GM23338 (cell line): ENCODE data around the gene IGSF21. TPM values are rescaled to one million over a fixed set of nuclear protein-coding genes. Genes with fewer than 3 reads are reported as not detected.

Experiments used
- ATAC-seq: fragments of 200-7000 bp; cut with Tn5 transposase; 3 replicates; pipeline ENCODE4 v1.9.1; 2020
- DNase-seq: peaks from one replicate; pipeline ENCODE4 v3.0.0-alpha.2; 2015; ENCODE audit warnings: low spot score
- H2AFZ ChIP-seq: fragments of 200-600 bp; sonication (generic); 2 replicates; pipeline ENCODE4 v1.8.0; 2016; ENCODE audit warnings: antibody characterized with exemption, mild to moderate bottlenecking, moderate library complexity
- H3F3A ChIP-seq: fragments of 200-600 bp; sonication (generic); replicated peaks from 2 replicates; pipeline ENCODE4 v1.8.0; 2017; ENCODE audit warnings: antibody characterized with exemption, mixed run types, low read depth
- H3K27ac ChIP-seq: fragments of 200-600 bp; sonication (generic); 2 replicates; pipeline ENCODE4 v1.6.1; 2016; ENCODE audit warnings: low read depth
- H3K27me3 ChIP-seq: fragments of 200-600 bp; sonication (generic); 2 replicates; pipeline ENCODE4 v1.8.0; 2016; ENCODE audit warnings: mild to moderate bottlenecking, mixed run types, moderate library complexity; ENCODE audit not compliant: insufficient read depth
- H3K36me3 ChIP-seq: fragments of 200-600 bp; sonication (generic); 2 replicates; pipeline ENCODE4 v1.8.0; 2016; ENCODE audit warnings: mild to moderate bottlenecking; ENCODE audit not compliant: insufficient read depth
- H3K4me1 ChIP-seq: fragments of 200-600 bp; sonication (generic); 2 replicates; pipeline ENCODE4 v1.8.0; 2016; ENCODE audit warnings: mild to moderate bottlenecking, moderate library complexity; ENCODE audit not compliant: insufficient read depth
- H3K4me2 ChIP-seq: fragments of 200-600 bp; sonication (generic); 2 replicates; pipeline ENCODE4 v1.7.1; 2017; ENCODE audit warnings: mixed run types
- H3K4me3 ChIP-seq: fragments of 200-600 bp; sonication (generic); 2 replicates; pipeline ENCODE4 v1.6.1; 2016; ENCODE audit warnings: mixed run types
- H3K79me2 ChIP-seq: fragments of 200-600 bp; sonication (generic); replicated peaks from 2 replicates; pipeline ENCODE4 v1.8.0; 2017; ENCODE audit warnings: mild to moderate bottlenecking; ENCODE audit not compliant: insufficient read depth
- H3K9me2 ChIP-seq: fragments of 200-600 bp; sonication (generic); 2 replicates; pipeline ENCODE4 v1.8.0; 2017; ENCODE audit not compliant: insufficient read depth
- H4K20me1 ChIP-seq: fragments of 200-600 bp; sonication (generic); replicated peaks from 2 replicates; pipeline ENCODE4 v1.8.0; 2017; ENCODE audit warnings: mild to moderate bottlenecking; ENCODE audit not compliant: insufficient read depth
- H3K27ac Mint-ChIP-seq: 2 replicates; pipeline ENCODE4 v1.8.0; 2020; ENCODE audit warnings: inconsistent platforms, mild to moderate bottlenecking, moderate library complexity, mixed read lengths
- H3K27me3 Mint-ChIP-seq: 3 replicates; pipeline ENCODE4 v1.8.0; 2022; ENCODE audit warnings: low read depth, mild to moderate bottlenecking, moderate library complexity, mixed read lengths, inconsistent platforms; ENCODE audit not compliant: insufficient read depth, poor library complexity
- H3K36me3 Mint-ChIP-seq: 3 replicates; pipeline ENCODE4 v1.8.0; 2021; ENCODE audit warnings: low read depth, mild to moderate bottlenecking, inconsistent platforms, moderate library complexity, mixed read lengths
- H3K4me1 Mint-ChIP-seq: 3 replicates; pipeline ENCODE4 v1.8.0; 2020; ENCODE audit warnings: mild to moderate bottlenecking, inconsistent platforms, mixed read lengths
- H3K4me3 Mint-ChIP-seq: 3 replicates; pipeline ENCODE4 v1.8.0; 2021; ENCODE audit warnings: moderate library complexity, mild to moderate bottlenecking, inconsistent platforms, mixed read lengths
- H3K9me3 Mint-ChIP-seq: 3 replicates; pipeline ENCODE4 v1.8.0; 2020; ENCODE audit warnings: moderate library complexity, mild to moderate bottlenecking, inconsistent platforms, mixed read lengths
- EZH2phosphoT487 ChIP-seq: fragments of 200-600 bp; sonication (generic); IDR thresholded peaks from one replicate; pipeline ENCODE4 v1.8.1; 2018; ENCODE audit warnings: antibody characterized with exemption; ENCODE audit not compliant: unreplicated experiment
- JUNB ChIP-seq: IDR thresholded peaks from one replicate; pipeline ENCODE4 v1.6.1; 2016; ENCODE audit warnings: antibody characterized with exemption; ENCODE audit not compliant: unreplicated experiment
- POLR2AphosphoS5 ChIP-seq: IDR thresholded peaks from 2 replicates; pipeline ENCODE4 v1.6.1; 2016; ENCODE audit warnings: antibody characterized with exemption, low read depth
- REST ChIP-seq: IDR thresholded peaks from one replicate; pipeline ENCODE4 v1.6.1; 2018; ENCODE audit warnings: antibody characterized with exemption; ENCODE audit not compliant: unreplicated experiment
- STAT1 ChIP-seq: IDR thresholded peaks from one replicate; pipeline ENCODE4 v1.6.1; 2016; ENCODE audit warnings: antibody characterized with exemption; ENCODE audit not compliant: unreplicated experiment
- polyA plus RNA-seq: library from polyadenylated mRNA; unstranded; fragments of >200 nt; fragmentation: Nextera tagmentation; extraction: Ambion mirVana; gene quantifications from 2 replicates; pipeline ENCODE4 v1.2.1, GENCODE V29; 2016
- total RNA-seq: library from RNA; depleted of rRNA; stranded (reverse); fragments of >200 nt; shearing (Covaris generic); gene quantifications from 2 replicates; pipeline ENCODE4 v1.2.3, GENCODE V29; 2014
- TF ChIP-seq, protein P1 (sequence below): fragments of 250-450 bp; sonication (Bioruptor Pico); IDR thresholded peaks from 2 replicates; pipeline ENCODE4 v1.5.0; 2020; ENCODE audit warnings: mild to moderate bottlenecking, moderate library complexity

The IGSF21 gene
- total and polyA plus RNA-seq, 2 experiments from 2014 or later, result 15.6 to 15.7 TPM

- Mint-ChIP-seq H3K4me3 (no peak overlapping the region; the same call in 2 of the 3 replicates), H3K4me1 (peaks cover 38% of the 10 kb centered on the region), H3K36me3 (peaks cover 65% of the 10 kb centered on the region), H3K9me3 (peaks cover 67% of the 10 kb centered on the region), H3K27me3 (peaks cover 20% of the 10 kb centered on the region), H3K27ac (no peak overlapping the region)
- peaks cover 42% of the 10 kb centered on the region for H3K4me1 ChIP-seq
- peaks cover 15% of the 10 kb centered on the region; the same call in 1 of the 2 replicates for H3K36me3 ChIP-seq
- TF ChIP-seq STAT1 (no peak), POLR2AphosphoS5 (no peak), REST (no peak)
- H2AFZ ChIP-seq, result no peak overlapping the region
- no peak overlapping the region for H3K27ac ChIP-seq
- H4K20me1 ChIP-seq, result no peaks in the 10 kb centered on the region
- H3K79me2 ChIP-seq, result no peaks in the 10 kb centered on the region; the same call in 1 of the 2 replicates
- H3K4me3 ChIP-seq, result no peak overlapping the region
- no peak for ATAC-seq
- H3K9me2 ChIP-seq, result peaks cover 9% of the 10 kb centered on the region
- H3K27me3 ChIP-seq, result no peaks in the 10 kb centered on the region
- DNase-seq, result no peak
- H3F3A ChIP-seq, result peaks cover 15% of the 10 kb centered on the region; the same call in 1 of the 2 replicates
- no peak overlapping the region for H3K4me2 ChIP-seq
Measured at GRCh38 chr1:18414321-18414720, 306.7 kb downstream of the IGSF21 start.

DNA sequence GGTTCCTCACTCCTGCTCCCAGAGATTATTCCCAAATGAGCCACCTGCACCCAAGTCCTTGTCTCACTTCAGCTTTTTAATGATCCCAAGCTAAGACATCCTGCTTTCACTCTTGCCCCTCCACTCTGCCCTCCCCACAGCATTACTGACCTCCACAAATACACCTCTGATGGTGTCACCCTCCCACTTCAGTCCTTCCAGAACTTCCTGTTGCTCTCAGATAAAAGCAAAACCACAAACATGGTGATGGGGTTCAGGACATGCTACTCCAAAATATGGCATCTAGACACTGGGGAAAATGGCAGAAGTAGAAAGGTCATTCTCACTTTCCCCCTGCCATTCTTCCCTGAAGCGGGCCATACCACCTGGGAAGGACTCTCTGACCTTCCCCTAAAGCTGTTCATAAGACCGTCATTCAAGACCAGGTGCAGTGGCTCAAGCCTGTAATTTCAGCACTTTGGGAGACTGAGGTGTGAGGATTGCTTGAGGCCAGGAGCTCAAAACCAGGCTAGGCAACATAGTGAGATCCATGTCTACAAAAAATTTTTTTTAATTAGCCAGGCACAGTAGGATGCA lies 307.4 kb downstream of the IGSF21 start:
- peaks cover 42% of the 10 kb centered on the region for H3K4me1 ChIP-seq
- TF ChIP-seq REST (no peak), POLR2AphosphoS5 (no peak), EZH2phosphoT487 (no peak), STAT1 (no peak), JUNB (no peak)
- TF ChIP-seq, protein P1, sequence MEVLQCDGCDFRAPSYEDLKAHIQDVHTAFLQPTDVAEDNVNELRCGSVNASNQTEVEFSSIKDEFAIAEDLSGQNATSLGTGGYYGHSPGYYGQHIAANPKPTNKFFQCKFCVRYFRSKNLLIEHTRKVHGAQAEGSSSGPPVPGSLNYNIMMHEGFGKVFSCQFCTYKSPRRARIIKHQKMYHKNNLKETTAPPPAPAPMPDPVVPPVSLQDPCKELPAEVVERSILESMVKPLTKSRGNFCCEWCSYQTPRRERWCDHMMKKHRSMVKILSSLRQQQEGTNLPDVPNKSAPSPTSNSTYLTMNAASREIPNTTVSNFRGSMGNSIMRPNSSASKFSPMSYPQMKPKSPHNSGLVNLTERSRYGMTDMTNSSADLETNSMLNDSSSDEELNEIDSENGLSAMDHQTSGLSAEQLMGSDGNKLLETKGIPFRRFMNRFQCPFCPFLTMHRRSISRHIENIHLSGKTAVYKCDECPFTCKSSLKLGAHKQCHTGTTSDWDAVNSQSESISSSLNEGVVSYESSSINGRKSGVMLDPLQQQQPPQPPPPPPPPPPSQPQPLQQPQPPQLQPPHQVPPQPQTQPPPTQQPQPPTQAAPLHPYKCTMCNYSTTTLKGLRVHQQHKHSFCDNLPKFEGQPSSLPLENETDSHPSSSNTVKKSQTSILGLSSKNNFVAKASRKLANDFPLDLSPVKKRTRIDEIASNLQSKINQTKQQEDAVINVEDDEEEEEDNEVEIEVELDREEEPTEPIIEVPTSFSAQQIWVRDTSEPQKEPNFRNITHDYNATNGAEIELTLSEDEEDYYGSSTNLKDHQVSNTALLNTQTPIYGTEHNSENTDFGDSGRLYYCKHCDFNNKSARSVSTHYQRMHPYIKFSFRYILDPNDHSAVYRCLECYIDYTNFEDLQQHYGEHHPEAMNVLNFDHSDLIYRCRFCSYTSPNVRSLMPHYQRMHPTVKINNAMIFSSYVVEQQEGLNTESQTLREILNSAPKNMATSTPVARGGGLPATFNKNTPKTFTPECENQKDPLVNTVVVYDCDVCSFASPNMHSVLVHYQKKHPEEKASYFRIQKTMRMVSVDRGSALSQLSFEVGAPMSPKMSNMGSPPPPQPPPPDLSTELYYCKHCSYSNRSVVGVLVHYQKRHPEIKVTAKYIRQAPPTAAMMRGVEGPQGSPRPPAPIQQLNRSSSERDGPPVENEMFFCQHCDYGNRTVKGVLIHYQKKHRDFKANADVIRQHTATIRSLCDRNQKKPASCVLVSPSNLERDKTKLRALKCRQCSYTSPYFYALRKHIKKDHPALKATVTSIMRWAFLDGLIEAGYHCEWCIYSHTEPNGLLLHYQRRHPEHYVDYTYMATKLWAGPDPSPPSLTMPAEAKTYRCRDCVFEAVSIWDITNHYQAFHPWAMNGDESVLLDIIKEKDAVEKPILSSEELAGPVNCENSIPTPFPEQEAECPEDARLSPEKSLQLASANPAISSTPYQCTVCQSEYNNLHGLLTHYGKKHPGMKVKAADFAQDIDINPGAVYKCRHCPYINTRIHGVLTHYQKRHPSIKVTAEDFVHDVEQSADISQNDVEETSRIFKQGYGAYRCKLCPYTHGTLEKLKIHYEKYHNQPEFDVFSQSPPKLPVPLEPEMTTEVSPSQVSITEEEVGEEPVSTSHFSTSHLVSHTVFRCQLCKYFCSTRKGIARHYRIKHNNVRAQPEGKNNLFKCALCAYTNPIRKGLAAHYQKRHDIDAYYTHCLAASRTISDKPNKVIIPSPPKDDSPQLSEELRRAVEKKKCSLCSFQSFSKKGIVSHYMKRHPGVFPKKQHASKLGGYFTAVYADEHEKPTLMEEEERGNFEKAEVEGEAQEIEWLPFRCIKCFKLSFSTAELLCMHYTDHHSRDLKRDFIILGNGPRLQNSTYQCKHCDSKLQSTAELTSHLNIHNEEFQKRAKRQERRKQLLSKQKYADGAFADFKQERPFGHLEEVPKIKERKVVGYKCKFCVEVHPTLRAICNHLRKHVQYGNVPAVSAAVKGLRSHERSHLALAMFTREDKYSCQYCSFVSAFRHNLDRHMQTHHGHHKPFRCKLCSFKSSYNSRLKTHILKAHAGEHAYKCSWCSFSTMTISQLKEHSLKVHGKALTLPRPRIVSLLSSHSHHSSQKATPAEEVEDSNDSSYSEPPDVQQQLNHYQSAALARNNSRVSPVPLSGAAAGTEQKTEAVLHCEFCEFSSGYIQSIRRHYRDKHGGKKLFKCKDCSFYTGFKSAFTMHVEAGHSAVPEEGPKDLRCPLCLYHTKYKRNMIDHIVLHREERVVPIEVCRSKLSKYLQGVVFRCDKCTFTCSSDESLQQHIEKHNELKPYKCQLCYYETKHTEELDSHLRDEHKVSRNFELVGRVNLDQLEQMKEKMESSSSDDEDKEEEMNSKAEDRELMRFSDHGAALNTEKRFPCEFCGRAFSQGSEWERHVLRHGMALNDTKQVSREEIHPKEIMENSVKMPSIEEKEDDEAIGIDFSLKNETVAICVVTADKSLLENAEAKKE (CRISPR knock-in tag), result no peak

More for the DNA sequence above, 307.4 kb downstream of the IGSF21 start:
- Histone ChIP-seq H2AFZ (no peak overlapping the region), H4K20me1 (no peaks in the 10 kb centered on the region), H3K4me3 (no peak overlapping the region), H3K36me3 (peaks cover 15% of the 10 kb centered on the region; the same call in 1 of the 2 replicates), H3K79me2 (no peaks in the 10 kb centered on the region; the same call in 1 of the 2 replicates), H3F3A (peaks cover 18% of the 10 kb centered on the region; the same call in 1 of the 2 replicates), H3K27ac (no peak overlapping the region), H3K4me2 (no peak overlapping the region), H3K27me3 (no peaks in the 10 kb centered on the region), H3K9me2 (peaks cover 9% of the 10 kb centered on the region)
- Mint-ChIP-seq H3K27me3 (peaks cover 19% of the 10 kb centered on the region), H3K9me3 (peaks cover 67% of the 10 kb centered on the region), H3K27ac (no peak overlapping the region), H3K36me3 (peaks cover 65% of the 10 kb centered on the region), H3K4me3 (no peak overlapping the region), H3K4me1 (peaks cover 38% of the 10 kb centered on the region)
- no peak for DNase-seq
- no peak for ATAC-seq
